ENCODE results near the gene KRT23.

GRCh38 chr17:40953881-40954280 lies 16.4 kb upstream of the KRT23 start:
- no peak for TF ChIP-seq CTCF (conservative IDR thresholded peaks at IDR 0.05; ENCODE audit: low read length)
- TF ChIP-seq EZH2phosphoT487 (IDR thresholded peaks at IDR 0.05; ENCODE audit: borderline replicate concordance) = no peak
